GM23338 (cell line): ENCODE results near the gene MLLT11.

ENCODE experiments used
- EZH2 ChIP-seq: fragments of 200-600 bp; sonication (generic); IDR thresholded peaks from one replicate; pipeline ENCODE4 v1.8.0; 2017; ENCODE audit warnings: antibody characterized with exemption, mild to moderate bottlenecking, low read depth; ENCODE audit not compliant: unreplicated experiment
- EZH2phosphoT487 ChIP-seq: fragments of 200-600 bp; sonication (generic); IDR thresholded peaks from one replicate; pipeline ENCODE4 v1.8.1; 2018; ENCODE audit warnings: antibody characterized with exemption; ENCODE audit not compliant: unreplicated experiment
- JUNB ChIP-seq: IDR thresholded peaks from one replicate; pipeline ENCODE4 v1.6.1; 2016; ENCODE audit warnings: antibody characterized with exemption; ENCODE audit not compliant: unreplicated experiment
- POLR2AphosphoS5 ChIP-seq: IDR thresholded peaks from 2 replicates; pipeline ENCODE4 v1.6.1; 2016; ENCODE audit warnings: antibody characterized with exemption, low read depth
- ZNF114 ChIP-seq: fragments of 250-450 bp; sonication (Bioruptor Pico); IDR thresholded peaks from 2 replicates; pipeline ENCODE4 v1.5.0; 2020; ENCODE audit warnings: mild to moderate bottlenecking, moderate library complexity
- TF ChIP-seq, protein P1 (sequence below), 2 experiments: fragments of 200-600 bp in 1 of 2; sonication (generic) in 1 of 2; conservative IDR thresholded peaks; 2 replicates each; pipeline versions ENCODE4 v1.5.1 to v1.6.1; 2016 to 2017; ENCODE audit warnings: antibody characterized with exemption in 2 of 2, low read depth in 2 of 2, mild to moderate bottlenecking in 2 of 2, moderate library complexity in 1 of 2
- TF ChIP-seq, protein P2 (sequence below): IDR thresholded peaks from one replicate; pipeline ENCODE4 v1.6.1; 2018; ENCODE audit warnings: antibody characterized with exemption; ENCODE audit not compliant: unreplicated experiment

DNA sequence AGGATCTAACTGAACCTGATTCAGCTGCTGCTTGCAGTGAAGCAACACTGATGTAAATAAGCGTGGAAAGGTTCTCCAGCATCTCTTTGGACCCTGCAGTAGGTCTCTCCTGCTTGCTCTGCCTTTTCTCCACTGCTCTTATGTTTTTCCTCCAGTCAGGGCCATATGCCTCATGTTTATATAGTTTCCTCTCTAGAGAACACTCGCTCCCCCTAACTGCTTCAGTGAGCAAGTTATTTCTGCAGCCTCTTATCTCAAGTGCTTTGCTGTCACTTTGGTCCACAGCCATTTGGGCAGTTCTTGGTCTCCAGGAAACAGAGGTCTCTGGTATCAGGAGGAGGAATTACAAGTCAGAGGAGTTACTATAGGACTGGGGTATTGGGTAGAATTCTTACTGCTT is 46.7 kb upstream of the MLLT11 start:
- TF ChIP-seq, protein P1, sequence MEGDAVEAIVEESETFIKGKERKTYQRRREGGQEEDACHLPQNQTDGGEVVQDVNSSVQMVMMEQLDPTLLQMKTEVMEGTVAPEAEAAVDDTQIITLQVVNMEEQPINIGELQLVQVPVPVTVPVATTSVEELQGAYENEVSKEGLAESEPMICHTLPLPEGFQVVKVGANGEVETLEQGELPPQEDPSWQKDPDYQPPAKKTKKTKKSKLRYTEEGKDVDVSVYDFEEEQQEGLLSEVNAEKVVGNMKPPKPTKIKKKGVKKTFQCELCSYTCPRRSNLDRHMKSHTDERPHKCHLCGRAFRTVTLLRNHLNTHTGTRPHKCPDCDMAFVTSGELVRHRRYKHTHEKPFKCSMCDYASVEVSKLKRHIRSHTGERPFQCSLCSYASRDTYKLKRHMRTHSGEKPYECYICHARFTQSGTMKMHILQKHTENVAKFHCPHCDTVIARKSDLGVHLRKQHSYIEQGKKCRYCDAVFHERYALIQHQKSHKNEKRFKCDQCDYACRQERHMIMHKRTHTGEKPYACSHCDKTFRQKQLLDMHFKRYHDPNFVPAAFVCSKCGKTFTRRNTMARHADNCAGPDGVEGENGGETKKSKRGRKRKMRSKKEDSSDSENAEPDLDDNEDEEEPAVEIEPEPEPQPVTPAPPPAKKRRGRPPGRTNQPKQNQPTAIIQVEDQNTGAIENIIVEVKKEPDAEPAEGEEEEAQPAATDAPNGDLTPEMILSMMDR (conservative IDR thresholded peaks at IDR 0.05; ENCODE audit: low read depth in 2 of 2), result no peak
- TF ChIP-seq EZH2 (no peak), POLR2AphosphoS5 (no peak), ZNF114 (no peak), JUNB (no peak), EZH2phosphoT487 (no peak)
- TF ChIP-seq, protein P2, sequence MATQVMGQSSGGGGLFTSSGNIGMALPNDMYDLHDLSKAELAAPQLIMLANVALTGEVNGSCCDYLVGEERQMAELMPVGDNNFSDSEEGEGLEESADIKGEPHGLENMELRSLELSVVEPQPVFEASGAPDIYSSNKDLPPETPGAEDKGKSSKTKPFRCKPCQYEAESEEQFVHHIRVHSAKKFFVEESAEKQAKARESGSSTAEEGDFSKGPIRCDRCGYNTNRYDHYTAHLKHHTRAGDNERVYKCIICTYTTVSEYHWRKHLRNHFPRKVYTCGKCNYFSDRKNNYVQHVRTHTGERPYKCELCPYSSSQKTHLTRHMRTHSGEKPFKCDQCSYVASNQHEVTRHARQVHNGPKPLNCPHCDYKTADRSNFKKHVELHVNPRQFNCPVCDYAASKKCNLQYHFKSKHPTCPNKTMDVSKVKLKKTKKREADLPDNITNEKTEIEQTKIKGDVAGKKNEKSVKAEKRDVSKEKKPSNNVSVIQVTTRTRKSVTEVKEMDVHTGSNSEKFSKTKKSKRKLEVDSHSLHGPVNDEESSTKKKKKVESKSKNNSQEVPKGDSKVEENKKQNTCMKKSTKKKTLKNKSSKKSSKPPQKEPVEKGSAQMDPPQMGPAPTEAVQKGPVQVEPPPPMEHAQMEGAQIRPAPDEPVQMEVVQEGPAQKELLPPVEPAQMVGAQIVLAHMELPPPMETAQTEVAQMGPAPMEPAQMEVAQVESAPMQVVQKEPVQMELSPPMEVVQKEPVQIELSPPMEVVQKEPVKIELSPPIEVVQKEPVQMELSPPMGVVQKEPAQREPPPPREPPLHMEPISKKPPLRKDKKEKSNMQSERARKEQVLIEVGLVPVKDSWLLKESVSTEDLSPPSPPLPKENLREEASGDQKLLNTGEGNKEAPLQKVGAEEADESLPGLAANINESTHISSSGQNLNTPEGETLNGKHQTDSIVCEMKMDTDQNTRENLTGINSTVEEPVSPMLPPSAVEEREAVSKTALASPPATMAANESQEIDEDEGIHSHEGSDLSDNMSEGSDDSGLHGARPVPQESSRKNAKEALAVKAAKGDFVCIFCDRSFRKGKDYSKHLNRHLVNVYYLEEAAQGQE, result no peak
